ENCODE results near the gene CELSR1.
"Not testable (repeated sequence)": the region's sequence is repeated elsewhere in the genome, so short reads cannot be mapped to it uniquely, and the experiment has no call there.

CELSR1 gene

GRCh38 chr22:46418827-46419226, 118.6 kb downstream of the CELSR1 start:
- DNase-seq, result no peak

GRCh38 chr22:46417769-46418168, 119.7 kb downstream of the CELSR1 start:
- no peak for DNase-seq

More at GRCh38 chr22:46418827-46419226, 118.6 kb downstream of the CELSR1 start:
- intact Hi-C loops (cut with DNase I), result no loop called here

GRCh38 chr22:46416891-46417580, 120.4 kb downstream of the CELSR1 start:
- intact Hi-C loops (cut with DNase I), result no loop called here
- no peak for DNase-seq

More at GRCh38 chr22:46417769-46418168, 119.7 kb downstream of the CELSR1 start:
- intact Hi-C loops (cut with DNase I), result no loop called here

- intact Hi-C loops (cut with DNase I), result no loop called here
- DNase-seq, result no peak
Measured at GRCh38 chr22:46416520-46416871, 120.9 kb downstream of the CELSR1 start.

- DNase-seq, result peak in 34 of 42 donors; percentile 6 to 75 (median 38)
- intact Hi-C loops (cut with DNase I), result no loop called here
Measured at GRCh38 chr22:46415776-46416519, 121.5 kb downstream of the CELSR1 start.

- DNase-seq, result no peak
- intact Hi-C loops (cut with DNase I), result no loop called here
Measured at GRCh38 chr22:46414704-46415103, 122.7 kb downstream of the CELSR1 start.

- DNase-seq, result no peak
- intact Hi-C loops (cut with DNase I), result no loop called here
Measured at GRCh38 chr22:46413725-46414379, 123.6 kb downstream of the CELSR1 start.

GRCh38 chr22:46411347-46411746, 126.1 kb downstream of the CELSR1 start:
- intact Hi-C loops (cut with DNase I), result no loop called here
- DNase-seq, result no peak

GRCh38 chr22:46410291-46410808, 127.1 kb downstream of the CELSR1 start:
- intact Hi-C loops (cut with DNase I), result no loop called here
- no peak for DNase-seq

GRCh38 chr22:46409631-46410210, 127.7 kb downstream of the CELSR1 start:
- DNase-seq, result no peak
- intact Hi-C loops (cut with DNase I), result no loop called here

- intact Hi-C loops (cut with DNase I), result no loop called here
- DNase-seq, result no peak
Measured at GRCh38 chr22:46408568-46409506, 128.6 kb downstream of the CELSR1 start.

GRCh38 chr22:46407748-46408147, 129.7 kb downstream of the CELSR1 start:
- intact Hi-C loops (cut with DNase I), result no loop called here
- no peak for DNase-seq

GRCh38 chr22:46406791-46407190, 130.6 kb downstream of the CELSR1 start:
- intact Hi-C loops (cut with DNase I), result no loop called here
- no peak for DNase-seq

- intact Hi-C loops (cut with DNase I), result no loop called here
- no peak for DNase-seq
Measured at GRCh38 chr22:46406349-46406748, 131.1 kb downstream of the CELSR1 start.

- DNase-seq, result no peak
- intact Hi-C loops (cut with DNase I), result no loop called here
Measured at GRCh38 chr22:46405901-46406300, 131.5 kb downstream of the CELSR1 start.

GRCh38 chr22:46403880-46404279, 133.5 kb downstream of the CELSR1 start:
- DNase-seq; intact Hi-C loops (cut with DNase I): not testable (repeated sequence)

GRCh38 chr22:46402505-46402904, 134.9 kb downstream of the CELSR1 start:
- intact Hi-C loops (cut with DNase I), result no loop called here
- DNase-seq, result no peak

- DNase-seq, result no peak
- intact Hi-C loops (cut with DNase I), result no loop called here
Measured at GRCh38 chr22:46401370-46401769, 136.1 kb downstream of the CELSR1 start.

All from head of caudate nucleus (tissue), 42 donors.